GM21619 (cell line): ENCODE data around the gene B4GALT5.
"Not testable (repeated sequence)": the region's sequence is repeated elsewhere in the genome, so short reads cannot be mapped to it uniquely, and the experiment has no call there.

Experiments
- ATAC-seq: cut with Tn5 transposase; IDR thresholded peaks from one replicate; pipeline ENCODE4 v1.9.1; 2021; ENCODE audit not compliant: unreplicated experiment

B4GALT5 gene

GRCh38 chr20:49737260-49737659 lies 23.6 kb upstream of the B4GALT5 start:
- no peak for ATAC-seq

GRCh38 chr20:49729780-49730179 lies 16.1 kb upstream of the B4GALT5 start:
- no peak for ATAC-seq

- ATAC-seq = no peak
These were observed 14.5 kb upstream of the B4GALT5 start for GRCh38 chr20:49727894-49728885.

GRCh38 chr20:49727478-49727877 lies 13.8 kb upstream of the B4GALT5 start:
- no peak for ATAC-seq

GRCh38 chr20:49725694-49726093 lies 12.0 kb upstream of the B4GALT5 start:
- ATAC-seq = no peak

- ATAC-seq = not testable (repeated sequence)
These were observed 11.5 kb upstream of the B4GALT5 start for GRCh38 chr20:49725224-49725606.

- ATAC-seq = no peak
These were observed 10.9 kb upstream of the B4GALT5 start for GRCh38 chr20:49724408-49725223.

GRCh38 chr20:49723758-49724157 lies 10.1 kb upstream of the B4GALT5 start:
- ATAC-seq = not testable (repeated sequence)

GRCh38 chr20:49721326-49721725 lies 7.6 kb upstream of the B4GALT5 start:
- ATAC-seq = not testable (repeated sequence)

GRCh38 chr20:49715466-49715865 lies 1.8 kb upstream of the B4GALT5 start:
- ATAC-seq = no peak

GRCh38 chr20:49712996-49713752 lies 504 bp downstream of the B4GALT5 start:
- peak; percentile 34 for ATAC-seq

- ATAC-seq = no peak
These were observed 1.1 kb downstream of the B4GALT5 start for GRCh38 chr20:49712646-49712995.

- ATAC-seq = no peak
These were observed 1.6 kb downstream of the B4GALT5 start for GRCh38 chr20:49712118-49712517.

GRCh38 chr20:49711667-49711987 lies 2.1 kb downstream of the B4GALT5 start:
- ATAC-seq = no peak

- ATAC-seq = no peak
These were observed 2.6 kb downstream of the B4GALT5 start for GRCh38 chr20:49710971-49711666.

GRCh38 chr20:49707118-49707517 lies 6.6 kb downstream of the B4GALT5 start:
- ATAC-seq = no peak

- no peak for ATAC-seq
These were observed 7.0 kb downstream of the B4GALT5 start for GRCh38 chr20:49706630-49707091.

- ATAC-seq = not testable (repeated sequence)
These were observed 7.8 kb downstream of the B4GALT5 start for GRCh38 chr20:49705893-49706292.

- no peak for ATAC-seq
These were observed 8.3 kb downstream of the B4GALT5 start for GRCh38 chr20:49705358-49705757.

- ATAC-seq = no peak
These were observed 8.7 kb downstream of the B4GALT5 start for GRCh38 chr20:49704932-49705336.

GRCh38 chr20:49701916-49702315 lies 11.8 kb downstream of the B4GALT5 start:
- no peak for ATAC-seq
